GM23338 (cell line): ENCODE data around the gene ANKRD65. TPM values are rescaled to one million over a fixed set of nuclear protein-coding genes. Genes with fewer than 3 reads are reported as not detected.
A peak's percentile ranks its signal among the peaks of the same experiment; 100 is the strongest.

Experiments
- ATAC-seq: fragments of 200-7000 bp; cut with Tn5 transposase; 3 replicates; pipeline ENCODE4 v1.9.1; 2020
- DNase-seq: peaks from one replicate; pipeline ENCODE4 v3.0.0-alpha.2; 2015; ENCODE audit warnings: low spot score
- H2AFZ ChIP-seq: fragments of 200-600 bp; sonication (generic); 2 replicates; pipeline ENCODE4 v1.8.0; 2016; ENCODE audit warnings: antibody characterized with exemption, mild to moderate bottlenecking, moderate library complexity
- H3F3A ChIP-seq: fragments of 200-600 bp; sonication (generic); replicated peaks from 2 replicates; pipeline ENCODE4 v1.8.0; 2017; ENCODE audit warnings: antibody characterized with exemption, mixed run types, low read depth
- H3K27ac ChIP-seq: fragments of 200-600 bp; sonication (generic); 2 replicates; pipeline ENCODE4 v1.6.1; 2016; ENCODE audit warnings: low read depth
- H3K27me3 ChIP-seq: fragments of 200-600 bp; sonication (generic); 2 replicates; pipeline ENCODE4 v1.8.0; 2016; ENCODE audit warnings: mild to moderate bottlenecking, mixed run types, moderate library complexity; ENCODE audit not compliant: insufficient read depth
- H3K36me3 ChIP-seq: fragments of 200-600 bp; sonication (generic); 2 replicates; pipeline ENCODE4 v1.8.0; 2016; ENCODE audit warnings: mild to moderate bottlenecking; ENCODE audit not compliant: insufficient read depth
- H3K4me1 ChIP-seq: fragments of 200-600 bp; sonication (generic); 2 replicates; pipeline ENCODE4 v1.8.0; 2016; ENCODE audit warnings: mild to moderate bottlenecking, moderate library complexity; ENCODE audit not compliant: insufficient read depth
- H3K4me2 ChIP-seq: fragments of 200-600 bp; sonication (generic); 2 replicates; pipeline ENCODE4 v1.7.1; 2017; ENCODE audit warnings: mixed run types
- H3K4me3 ChIP-seq: fragments of 200-600 bp; sonication (generic); 2 replicates; pipeline ENCODE4 v1.6.1; 2016; ENCODE audit warnings: mixed run types
- H3K79me2 ChIP-seq: fragments of 200-600 bp; sonication (generic); replicated peaks from 2 replicates; pipeline ENCODE4 v1.8.0; 2017; ENCODE audit warnings: mild to moderate bottlenecking; ENCODE audit not compliant: insufficient read depth
- H3K9me2 ChIP-seq: fragments of 200-600 bp; sonication (generic); 2 replicates; pipeline ENCODE4 v1.8.0; 2017; ENCODE audit not compliant: insufficient read depth
- H4K20me1 ChIP-seq: fragments of 200-600 bp; sonication (generic); replicated peaks from 2 replicates; pipeline ENCODE4 v1.8.0; 2017; ENCODE audit warnings: mild to moderate bottlenecking; ENCODE audit not compliant: insufficient read depth
- H3K27ac Mint-ChIP-seq: 2 replicates; pipeline ENCODE4 v1.8.0; 2020; ENCODE audit warnings: inconsistent platforms, mild to moderate bottlenecking, moderate library complexity, mixed read lengths
- H3K27me3 Mint-ChIP-seq: 3 replicates; pipeline ENCODE4 v1.8.0; 2022; ENCODE audit warnings: low read depth, mild to moderate bottlenecking, moderate library complexity, mixed read lengths, inconsistent platforms; ENCODE audit not compliant: insufficient read depth, poor library complexity
- H3K36me3 Mint-ChIP-seq: 3 replicates; pipeline ENCODE4 v1.8.0; 2021; ENCODE audit warnings: low read depth, mild to moderate bottlenecking, inconsistent platforms, moderate library complexity, mixed read lengths
- H3K4me1 Mint-ChIP-seq: 3 replicates; pipeline ENCODE4 v1.8.0; 2020; ENCODE audit warnings: mild to moderate bottlenecking, inconsistent platforms, mixed read lengths
- H3K4me3 Mint-ChIP-seq: 3 replicates; pipeline ENCODE4 v1.8.0; 2021; ENCODE audit warnings: moderate library complexity, mild to moderate bottlenecking, inconsistent platforms, mixed read lengths
- H3K9me3 Mint-ChIP-seq: 3 replicates; pipeline ENCODE4 v1.8.0; 2020; ENCODE audit warnings: moderate library complexity, mild to moderate bottlenecking, inconsistent platforms, mixed read lengths
- EZH2 ChIP-seq: fragments of 200-600 bp; sonication (generic); IDR thresholded peaks from one replicate; pipeline ENCODE4 v1.8.0; 2017; ENCODE audit warnings: antibody characterized with exemption, mild to moderate bottlenecking, low read depth; ENCODE audit not compliant: unreplicated experiment
- JUNB ChIP-seq: IDR thresholded peaks from one replicate; pipeline ENCODE4 v1.6.1; 2016; ENCODE audit warnings: antibody characterized with exemption; ENCODE audit not compliant: unreplicated experiment
- NANOG ChIP-seq: IDR thresholded peaks from 2 replicates; pipeline ENCODE4 v1.6.1; 2016; ENCODE audit warnings: antibody characterized with exemption, borderline replicate concordance
- ZNF114 ChIP-seq: fragments of 250-450 bp; sonication (Bioruptor Pico); IDR thresholded peaks from 2 replicates; pipeline ENCODE4 v1.5.0; 2020; ENCODE audit warnings: mild to moderate bottlenecking, moderate library complexity
- polyA plus RNA-seq: library from polyadenylated mRNA; unstranded; fragments of >200 nt; fragmentation: Nextera tagmentation; extraction: Ambion mirVana; gene quantifications from 2 replicates; pipeline ENCODE4 v1.2.1, GENCODE V29; 2016
- total RNA-seq: library from RNA; depleted of rRNA; stranded (reverse); fragments of >200 nt; shearing (Covaris generic); gene quantifications from 2 replicates; pipeline ENCODE4 v1.2.3, GENCODE V29; 2014
- TF ChIP-seq, protein P1 (sequence below): IDR thresholded peaks from 2 replicates; pipeline ENCODE4 v1.6.1; 2016; ENCODE audit warnings: antibody characterized with exemption
- TF ChIP-seq, protein P2 (sequence below), 2 experiments: fragments of 200-600 bp in 1 of 2; sonication (generic) in 1 of 2; conservative IDR thresholded peaks; 2 replicates each; pipeline versions ENCODE4 v1.5.1 to v1.6.1; 2016 to 2017; ENCODE audit warnings: antibody characterized with exemption in 2 of 2, low read depth in 2 of 2, mild to moderate bottlenecking in 2 of 2, moderate library complexity in 1 of 2
- TF ChIP-seq, protein P3 (sequence below): IDR thresholded peaks from one replicate; pipeline ENCODE4 v1.6.1; 2018; ENCODE audit warnings: antibody characterized with exemption; ENCODE audit not compliant: unreplicated experiment

Gene ANKRD65
- total and polyA plus RNA-seq, 2 experiments from 2014 or later, result 1.6 to 1.7 TPM

DNA sequence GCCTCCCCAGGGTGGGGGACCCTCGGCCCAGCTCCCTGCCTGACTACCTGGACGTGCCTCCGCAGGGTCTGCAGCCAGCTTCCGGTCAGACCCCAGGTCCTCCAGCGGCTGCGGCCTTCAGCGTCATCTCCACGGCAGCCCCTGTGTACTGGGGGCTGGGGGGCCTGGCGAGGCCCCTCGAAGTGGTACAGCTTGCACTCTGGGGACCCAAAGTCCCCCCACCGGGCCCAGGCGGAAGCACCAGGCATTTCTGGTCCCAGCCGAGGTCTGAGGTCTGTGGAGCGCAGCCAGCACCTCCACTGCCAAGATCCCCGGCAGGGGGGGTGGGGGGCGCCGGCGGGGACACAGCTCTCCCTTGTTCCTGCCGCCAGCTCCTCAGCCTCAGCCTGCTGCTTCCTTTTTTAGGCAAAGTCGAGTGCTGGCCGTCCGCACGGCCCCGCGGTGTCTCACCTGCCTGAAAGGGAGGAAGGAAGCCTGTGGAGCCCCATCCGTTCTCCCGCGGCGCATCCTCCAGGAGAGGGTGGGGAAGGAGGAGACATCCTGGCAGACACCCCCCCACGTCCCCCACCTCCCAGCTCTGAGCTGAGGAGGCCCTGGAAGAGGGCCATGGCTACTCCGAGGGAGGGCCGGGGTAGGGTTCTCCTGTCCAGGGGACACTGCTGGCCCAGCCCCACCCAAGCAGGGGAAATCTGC, 13.2 kb upstream of the ANKRD65 start:
- Histone ChIP-seq H3K9me2 (no peaks in the 10 kb centered on the region), H3K27ac (peak overlapping the region; percentile 63), H3K4me3 (peak overlapping the region; percentile 68), H3K79me2 (0 out of 2 replicates have a peak, but pooled peaks cover 2% of the 10 kb centered on the region), H4K20me1 (no peaks in the 10 kb centered on the region), H3K36me3 (no peaks in the 10 kb centered on the region), H2AFZ (no peak overlapping the region), H3K4me1 (peaks cover 39% of the 10 kb centered on the region), H3F3A (peaks cover 25% of the 10 kb centered on the region), H3K4me2 (peak overlapping the region; percentile 88), H3K27me3 (no peaks in the 10 kb centered on the region)
- TF ChIP-seq, protein P1, sequence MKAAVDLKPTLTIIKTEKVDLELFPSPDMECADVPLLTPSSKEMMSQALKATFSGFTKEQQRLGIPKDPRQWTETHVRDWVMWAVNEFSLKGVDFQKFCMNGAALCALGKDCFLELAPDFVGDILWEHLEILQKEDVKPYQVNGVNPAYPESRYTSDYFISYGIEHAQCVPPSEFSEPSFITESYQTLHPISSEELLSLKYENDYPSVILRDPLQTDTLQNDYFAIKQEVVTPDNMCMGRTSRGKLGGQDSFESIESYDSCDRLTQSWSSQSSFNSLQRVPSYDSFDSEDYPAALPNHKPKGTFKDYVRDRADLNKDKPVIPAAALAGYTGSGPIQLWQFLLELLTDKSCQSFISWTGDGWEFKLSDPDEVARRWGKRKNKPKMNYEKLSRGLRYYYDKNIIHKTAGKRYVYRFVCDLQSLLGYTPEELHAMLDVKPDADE, result 0 out of 2 replicates have a peak, but pooled peaks have one; percentile 26
- TF ChIP-seq, protein P2, sequence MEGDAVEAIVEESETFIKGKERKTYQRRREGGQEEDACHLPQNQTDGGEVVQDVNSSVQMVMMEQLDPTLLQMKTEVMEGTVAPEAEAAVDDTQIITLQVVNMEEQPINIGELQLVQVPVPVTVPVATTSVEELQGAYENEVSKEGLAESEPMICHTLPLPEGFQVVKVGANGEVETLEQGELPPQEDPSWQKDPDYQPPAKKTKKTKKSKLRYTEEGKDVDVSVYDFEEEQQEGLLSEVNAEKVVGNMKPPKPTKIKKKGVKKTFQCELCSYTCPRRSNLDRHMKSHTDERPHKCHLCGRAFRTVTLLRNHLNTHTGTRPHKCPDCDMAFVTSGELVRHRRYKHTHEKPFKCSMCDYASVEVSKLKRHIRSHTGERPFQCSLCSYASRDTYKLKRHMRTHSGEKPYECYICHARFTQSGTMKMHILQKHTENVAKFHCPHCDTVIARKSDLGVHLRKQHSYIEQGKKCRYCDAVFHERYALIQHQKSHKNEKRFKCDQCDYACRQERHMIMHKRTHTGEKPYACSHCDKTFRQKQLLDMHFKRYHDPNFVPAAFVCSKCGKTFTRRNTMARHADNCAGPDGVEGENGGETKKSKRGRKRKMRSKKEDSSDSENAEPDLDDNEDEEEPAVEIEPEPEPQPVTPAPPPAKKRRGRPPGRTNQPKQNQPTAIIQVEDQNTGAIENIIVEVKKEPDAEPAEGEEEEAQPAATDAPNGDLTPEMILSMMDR (conservative IDR thresholded peaks at IDR 0.05; ENCODE audit: low read depth in 2 of 2), result no peak
- peak overlapping the region; percentile 72 for H3K4me3 Mint-ChIP-seq
- H3K4me1 Mint-ChIP-seq, result peaks cover 39% of the 10 kb centered on the region
- H3K36me3 Mint-ChIP-seq, result no peaks in the 10 kb centered on the region
- no peak overlapping the region for H3K27ac Mint-ChIP-seq
- DNase-seq (peak; percentile 72), ATAC-seq (peak; percentile 33)
- peaks cover 19% of the 10 kb centered on the region for H3K27me3 Mint-ChIP-seq
- peaks cover 5% of the 10 kb centered on the region; the same call in 1 of the 3 replicates for H3K9me3 Mint-ChIP-seq

DNA sequence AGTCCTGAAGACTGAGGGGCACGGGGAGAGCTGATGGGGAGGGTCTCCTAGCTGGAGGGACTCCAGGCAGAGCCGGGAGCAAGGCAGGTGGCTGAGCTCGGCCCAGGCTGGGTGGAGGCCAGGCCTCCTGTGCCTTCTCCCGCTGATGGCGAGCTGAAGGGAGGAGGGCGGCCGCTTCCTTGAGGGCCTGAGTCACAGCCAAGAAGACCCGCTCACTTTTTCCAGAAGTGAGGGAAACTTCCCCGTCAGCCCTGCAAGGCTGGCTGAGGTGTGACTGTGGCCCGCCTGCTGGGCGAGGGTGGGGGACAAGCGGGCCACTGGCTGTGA, 12.7 kb upstream of the ANKRD65 start:
- peak overlapping the region; percentile 72; the same call in 2 of the 3 replicates for H3K4me3 Mint-ChIP-seq
- Histone ChIP-seq H2AFZ (no peak overlapping the region), H3K9me2 (no peaks in the 10 kb centered on the region), H3K4me1 (peaks cover 39% of the 10 kb centered on the region), H3K27ac (peak overlapping the region; percentile 81; the same call in 1 of the 2 replicates), H3K36me3 (no peaks in the 10 kb centered on the region), H3K27me3 (no peaks in the 10 kb centered on the region), H3F3A (peaks cover 25% of the 10 kb centered on the region), H4K20me1 (no peaks in the 10 kb centered on the region), H3K79me2 (0 out of 2 replicates have a peak, but pooled peaks cover 2% of the 10 kb centered on the region), H3K4me2 (peak overlapping the region; percentile 88), H3K4me3 (peak overlapping the region; percentile 68)
- peaks cover 39% of the 10 kb centered on the region for H3K4me1 Mint-ChIP-seq
- no peaks in the 10 kb centered on the region for H3K36me3 Mint-ChIP-seq
- peaks cover 23% of the 10 kb centered on the region for H3K27me3 Mint-ChIP-seq
- ATAC-seq (peak; percentile 2), DNase-seq (no peak)
- 0 out of 2 replicates have a peak overlapping the region, but pooled peaks have one; percentile 44 for H3K27ac Mint-ChIP-seq
- peaks cover 5% of the 10 kb centered on the region for H3K9me3 Mint-ChIP-seq
- TF ChIP-seq ZNF114 (no peak), JUNB (no peak), NANOG (no peak), EZH2 (no peak)
- TF ChIP-seq, protein P3, sequence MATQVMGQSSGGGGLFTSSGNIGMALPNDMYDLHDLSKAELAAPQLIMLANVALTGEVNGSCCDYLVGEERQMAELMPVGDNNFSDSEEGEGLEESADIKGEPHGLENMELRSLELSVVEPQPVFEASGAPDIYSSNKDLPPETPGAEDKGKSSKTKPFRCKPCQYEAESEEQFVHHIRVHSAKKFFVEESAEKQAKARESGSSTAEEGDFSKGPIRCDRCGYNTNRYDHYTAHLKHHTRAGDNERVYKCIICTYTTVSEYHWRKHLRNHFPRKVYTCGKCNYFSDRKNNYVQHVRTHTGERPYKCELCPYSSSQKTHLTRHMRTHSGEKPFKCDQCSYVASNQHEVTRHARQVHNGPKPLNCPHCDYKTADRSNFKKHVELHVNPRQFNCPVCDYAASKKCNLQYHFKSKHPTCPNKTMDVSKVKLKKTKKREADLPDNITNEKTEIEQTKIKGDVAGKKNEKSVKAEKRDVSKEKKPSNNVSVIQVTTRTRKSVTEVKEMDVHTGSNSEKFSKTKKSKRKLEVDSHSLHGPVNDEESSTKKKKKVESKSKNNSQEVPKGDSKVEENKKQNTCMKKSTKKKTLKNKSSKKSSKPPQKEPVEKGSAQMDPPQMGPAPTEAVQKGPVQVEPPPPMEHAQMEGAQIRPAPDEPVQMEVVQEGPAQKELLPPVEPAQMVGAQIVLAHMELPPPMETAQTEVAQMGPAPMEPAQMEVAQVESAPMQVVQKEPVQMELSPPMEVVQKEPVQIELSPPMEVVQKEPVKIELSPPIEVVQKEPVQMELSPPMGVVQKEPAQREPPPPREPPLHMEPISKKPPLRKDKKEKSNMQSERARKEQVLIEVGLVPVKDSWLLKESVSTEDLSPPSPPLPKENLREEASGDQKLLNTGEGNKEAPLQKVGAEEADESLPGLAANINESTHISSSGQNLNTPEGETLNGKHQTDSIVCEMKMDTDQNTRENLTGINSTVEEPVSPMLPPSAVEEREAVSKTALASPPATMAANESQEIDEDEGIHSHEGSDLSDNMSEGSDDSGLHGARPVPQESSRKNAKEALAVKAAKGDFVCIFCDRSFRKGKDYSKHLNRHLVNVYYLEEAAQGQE, result no peak
- TF ChIP-seq, protein P1, result no peak
